Measurements from ENCODE around the gene MEX3A. TPM values are rescaled to one million over a fixed set of nuclear protein-coding genes. Genes with fewer than 3 reads are reported as not detected.

The MEX3A gene
- total and polyA plus RNA-seq, 2 experiments from 2014 or later: 18.5 to 38.1 TPM

- TF ChIP-seq CTCF (conservative IDR thresholded peaks at IDR 0.05; ENCODE audit: low read depth in 2 of 2) (0 out of 4 replicates have a peak, but pooled peaks of 1 of the 2 experiments have one; percentile 4), STAT1 (IDR thresholded peaks at IDR 0.05; ENCODE audit: unreplicated experiment) (no peak), NANOG (IDR thresholded peaks at IDR 0.05; ENCODE audit: borderline replicate concordance) (no peak), CREB1 (CRISPR knock-in tag; IDR thresholded peaks at IDR 0.05; ENCODE audit: low read depth) (peak; percentile 70)
These were observed 27.6 kb downstream of the MEX3A start, which contains the start of gene LAMTOR2 (continued) for GRCh38 chr1:156054500-156055280.

- no peaks in the 10 kb centered on the region for H3K27me3 ChIP-seq (ENCODE audit: insufficient read depth)
- DNase-seq (ENCODE audit: low spot score): peak; percentile 93
- H3K4me3 ChIP-seq: peak within 1 kb of the TSS; percentile 93
- Mint-ChIP-seq H3K27ac (peak within 1 kb of the TSS; percentile 97), H3K9me3 (no peaks in the 10 kb centered on the region; the same call in 2 of the 3 replicates), H3K36me3 (ENCODE audit: low read depth) (peaks cover 47% of the 10 kb centered on the region), H3K4me3 (peak within 1 kb of the TSS; percentile 99), H3K4me1 (peaks cover 18% of the 10 kb centered on the region), H3K27me3 (ENCODE audit: insufficient read depth, low read depth, poor library complexity) (peaks cover 17% of the 10 kb centered on the region)
- peak within 1 kb of the TSS; percentile 99 for H3K27ac ChIP-seq (ENCODE audit: low read depth)
- TF ChIP-seq CTCF (conservative IDR thresholded peaks at IDR 0.05; ENCODE audit: low read depth in 2 of 2): peak; percentile 28 to 69; a peak in 3 of 4 replicates
- TF ChIP-seq ZNF462 (CRISPR knock-in tag; IDR thresholded peaks at IDR 0.05): no peak
- no peak for TF ChIP-seq ZNF114 (CRISPR knock-in tag; IDR thresholded peaks at IDR 0.05)
- H3K4me2 ChIP-seq: peak within 1 kb of the TSS; percentile 97
- H2AFZ ChIP-seq: peak within 1 kb of the TSS; percentile 99
- no peaks in the 10 kb centered on the region for H3K36me3 ChIP-seq (ENCODE audit: insufficient read depth)
- peaks cover 12% of the 10 kb centered on the region for H4K20me1 ChIP-seq (replicated peaks; ENCODE audit: insufficient read depth)
- peaks cover 32% of the 10 kb centered on the region for H3K79me2 ChIP-seq (replicated peaks; ENCODE audit: insufficient read depth)
- peaks cover 15% of the 10 kb centered on the region for H3F3A ChIP-seq (replicated peaks; ENCODE audit: low read depth)
- ATAC-seq: peak; percentile 56
- no peaks in the 10 kb centered on the region for H3K9me2 ChIP-seq (ENCODE audit: insufficient read depth)
- peaks cover 12% of the 10 kb centered on the region; the same call in 1 of the 2 replicates for H3K4me1 ChIP-seq (ENCODE audit: insufficient read depth)
These were observed 28.3 kb downstream of the MEX3A start, which contains the start of gene UBQLN4 for GRCh38 chr1:156053768-156054499. TSS of gene UBQLN4 (minus strand) at chr1:156053798. CDS start at chr1:156053701, 97 bp downstream.
